ENCODE measurements around the gene ASPG.
A peak's percentile ranks its signal among the peaks of the same experiment; 100 is the strongest.

ASPG gene

DNA sequence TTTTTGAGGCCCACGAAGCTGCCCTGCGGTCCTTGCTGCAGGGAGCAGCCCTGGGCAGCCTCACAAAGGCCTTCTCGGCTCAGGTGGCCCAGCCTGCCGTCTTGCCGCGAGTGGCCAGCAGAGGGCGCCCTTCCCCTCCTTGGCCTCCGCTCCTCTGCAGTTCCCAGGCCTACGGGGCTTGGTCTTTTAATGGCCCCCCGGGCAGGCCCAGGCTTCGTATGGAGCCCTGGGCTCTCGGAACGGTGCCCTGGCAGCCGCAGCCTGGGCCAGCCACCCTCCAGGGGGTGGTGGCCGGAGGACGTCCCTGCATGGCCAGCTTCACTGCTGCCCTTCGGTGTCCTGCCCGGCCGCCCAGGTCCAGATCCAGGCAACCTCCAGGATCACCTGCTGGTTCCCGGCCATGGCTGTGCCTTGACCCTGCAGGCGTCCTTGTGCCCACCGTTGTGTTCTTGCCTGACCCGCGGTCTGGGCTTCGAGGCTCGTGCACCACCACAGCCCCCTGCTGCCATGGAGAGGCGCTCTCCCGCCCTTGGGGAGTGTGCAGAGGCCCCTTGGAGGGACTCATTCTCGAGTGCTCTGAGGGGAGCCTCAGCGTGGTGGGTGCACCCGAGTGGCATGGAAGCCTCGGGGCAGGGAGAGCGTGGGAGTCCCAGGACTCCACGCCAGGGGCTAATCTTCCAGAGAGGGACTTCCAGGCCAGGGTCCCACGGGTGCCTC lies 9.4 kb downstream of the ASPG start:
- peaks cover 18% of the 10 kb centered on the region for H3K4me1 ChIP-seq (ENCODE audit: control insufficient read depth, insufficient read depth, low read length)
- H3K27me3 ChIP-seq (ENCODE audit: control insufficient read depth, insufficient read depth, low read length) = 0 out of 2 replicates have a peak, but pooled peaks cover 3% of the 10 kb centered on the region
- no peak overlapping the region for H3K27ac ChIP-seq (ENCODE audit: low read depth, low read length)
- no peak overlapping the region for H3K4me3 ChIP-seq (ENCODE audit: low read depth, low read length)
- no peaks in the 10 kb centered on the region for H3K36me3 ChIP-seq (ENCODE audit: control insufficient read depth, insufficient read depth, low read length)
- no peak overlapping the region for H3K9ac ChIP-seq (ENCODE audit: low read length)
- no peaks in the 10 kb centered on the region for H3K9me3 ChIP-seq (ENCODE audit: control insufficient read depth, insufficient read depth, low read depth, low read length)

- H3K9me3 ChIP-seq (ENCODE audit: control insufficient read depth, insufficient read depth, low read depth, low read length) = no peaks in the 10 kb centered on the region
- H3K4me1 ChIP-seq (ENCODE audit: control insufficient read depth, insufficient read depth, low read length) = peaks cover 18% of the 10 kb centered on the region
- H3K27me3 ChIP-seq (ENCODE audit: control insufficient read depth, insufficient read depth, low read length) = 0 out of 2 replicates have a peak, but pooled peaks cover 3% of the 10 kb centered on the region
- H3K4me3 ChIP-seq (ENCODE audit: low read depth, low read length) = no peak overlapping the region
- H3K9ac ChIP-seq (ENCODE audit: low read length) = no peak overlapping the region
- no peak overlapping the region for H3K27ac ChIP-seq (ENCODE audit: low read depth, low read length)
- H3K36me3 ChIP-seq (ENCODE audit: control insufficient read depth, insufficient read depth, low read length) = no peaks in the 10 kb centered on the region
Measured at GRCh38 chr14:104095426-104096310, 10.2 kb downstream of the ASPG start.

DNA sequence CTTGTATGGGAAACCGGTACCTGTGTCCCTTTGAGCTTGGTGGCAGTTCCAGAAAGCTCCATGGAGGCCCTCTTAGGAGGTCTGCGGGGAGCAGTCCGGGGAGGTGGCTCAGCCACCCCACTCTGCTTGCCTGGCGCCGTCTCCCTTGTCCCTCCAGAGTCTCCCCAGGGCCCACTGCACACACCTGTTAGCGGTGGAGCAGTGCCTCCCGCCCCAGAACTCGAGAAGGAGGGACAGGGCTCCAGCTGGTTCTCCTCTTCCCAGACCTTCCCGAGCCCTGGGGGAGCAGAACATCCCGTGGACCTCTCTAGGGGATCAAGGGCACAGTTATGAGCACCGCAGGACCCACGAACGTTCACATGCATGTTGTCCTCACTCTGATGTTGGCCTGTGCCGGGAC lies 10.8 kb downstream of the ASPG start:
- Histone ChIP-seq H3K27me3 (ENCODE audit: control insufficient read depth, insufficient read depth, low read length) (0 out of 2 replicates have a peak, but pooled peaks cover 3% of the 10 kb centered on the region), H3K4me1 (ENCODE audit: control insufficient read depth, insufficient read depth, low read length) (peaks cover 14% of the 10 kb centered on the region), H3K4me3 (ENCODE audit: low read depth, low read length) (no peak overlapping the region), H3K36me3 (ENCODE audit: control insufficient read depth, insufficient read depth, low read length) (no peaks in the 10 kb centered on the region), H3K9ac (ENCODE audit: low read length) (no peak overlapping the region), H3K9me3 (ENCODE audit: control insufficient read depth, insufficient read depth, low read depth, low read length) (no peaks in the 10 kb centered on the region), H3K27ac (ENCODE audit: low read depth, low read length) (no peak overlapping the region)

DNA sequence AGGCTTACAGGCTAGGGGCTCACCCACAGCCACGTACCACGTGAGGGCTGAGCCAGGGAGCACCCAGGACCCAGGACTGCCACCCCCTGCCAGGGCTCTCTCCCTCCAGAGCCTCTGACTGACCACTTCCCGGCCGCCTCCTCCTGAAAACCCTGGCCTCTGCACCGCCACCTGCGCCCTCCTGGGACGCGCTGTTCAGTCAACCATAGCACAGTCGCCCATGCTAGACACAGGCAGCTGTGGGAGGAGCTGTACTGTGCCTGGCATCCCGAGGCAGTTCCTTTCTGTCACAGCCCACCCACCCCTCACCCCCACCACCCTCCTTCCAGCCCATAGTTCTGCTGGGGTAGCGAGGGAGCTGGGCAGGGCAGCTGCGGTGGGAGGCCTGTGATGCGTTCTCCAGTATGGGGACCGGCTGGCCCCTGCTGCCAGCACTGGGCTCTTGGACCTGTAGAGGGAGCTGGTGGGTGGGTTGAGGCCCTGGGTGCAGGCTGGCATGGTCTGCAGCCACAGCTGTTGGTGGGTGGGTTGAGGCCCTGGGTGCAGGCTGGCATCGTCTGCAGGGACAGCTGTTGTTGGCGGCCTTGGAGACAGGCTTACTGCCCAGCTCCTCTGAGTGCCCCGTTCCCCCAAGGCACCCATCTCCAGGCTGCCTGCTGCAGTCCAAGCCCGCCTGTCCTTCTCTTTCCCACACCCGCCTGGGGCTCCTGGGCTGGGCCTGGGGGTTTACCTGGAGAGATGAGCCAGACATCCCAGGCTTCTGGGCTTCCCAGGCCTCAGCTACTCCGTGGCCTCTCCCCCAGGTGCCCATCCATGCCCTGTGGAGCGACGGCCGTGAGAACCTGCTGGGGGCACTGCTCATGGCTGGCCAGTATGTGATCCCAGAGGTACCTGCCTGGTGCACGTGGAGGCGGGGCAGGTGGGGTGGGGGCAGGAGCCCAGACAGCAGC lies 11.5 kb downstream of the ASPG start:
- 0 out of 2 replicates have a peak, but pooled peaks cover 3% of the 10 kb centered on the region for H3K27me3 ChIP-seq (ENCODE audit: control insufficient read depth, insufficient read depth, low read length)

GRCh38 chr14:104098272-104099095 lies 13.0 kb downstream of the ASPG start:
- no peaks in the 10 kb centered on the region for H3K9me3 ChIP-seq (ENCODE audit: control insufficient read depth, insufficient read depth, low read depth, low read length)
- H3K27ac ChIP-seq (ENCODE audit: low read depth, low read length) = no peak overlapping the region
- peaks cover 10% of the 10 kb centered on the region for H3K4me1 ChIP-seq (ENCODE audit: control insufficient read depth, insufficient read depth, low read length)
- no peaks in the 10 kb centered on the region for H3K36me3 ChIP-seq (ENCODE audit: control insufficient read depth, insufficient read depth, low read length)
- no peak overlapping the region for H3K4me3 ChIP-seq (ENCODE audit: low read depth, low read length)
- H3K27me3 ChIP-seq (ENCODE audit: control insufficient read depth, insufficient read depth, low read length) = 0 out of 2 replicates have a peak, but pooled peaks cover 3% of the 10 kb centered on the region
- no peak overlapping the region for H3K9ac ChIP-seq (ENCODE audit: low read length)

More for the DNA sequence above, 11.5 kb downstream of the ASPG start:
- no peaks in the 10 kb centered on the region for H3K9me3 ChIP-seq (ENCODE audit: control insufficient read depth, insufficient read depth, low read depth, low read length)
- no peaks in the 10 kb centered on the region for H3K36me3 ChIP-seq (ENCODE audit: control insufficient read depth, insufficient read depth, low read length)
- peaks cover 10% of the 10 kb centered on the region for H3K4me1 ChIP-seq (ENCODE audit: control insufficient read depth, insufficient read depth, low read length)
- no peak overlapping the region for H3K27ac ChIP-seq (ENCODE audit: low read depth, low read length)
- H3K4me3 ChIP-seq (ENCODE audit: low read depth, low read length) = no peak overlapping the region
- H3K9ac ChIP-seq (ENCODE audit: low read length) = no peak overlapping the region

DNA sequence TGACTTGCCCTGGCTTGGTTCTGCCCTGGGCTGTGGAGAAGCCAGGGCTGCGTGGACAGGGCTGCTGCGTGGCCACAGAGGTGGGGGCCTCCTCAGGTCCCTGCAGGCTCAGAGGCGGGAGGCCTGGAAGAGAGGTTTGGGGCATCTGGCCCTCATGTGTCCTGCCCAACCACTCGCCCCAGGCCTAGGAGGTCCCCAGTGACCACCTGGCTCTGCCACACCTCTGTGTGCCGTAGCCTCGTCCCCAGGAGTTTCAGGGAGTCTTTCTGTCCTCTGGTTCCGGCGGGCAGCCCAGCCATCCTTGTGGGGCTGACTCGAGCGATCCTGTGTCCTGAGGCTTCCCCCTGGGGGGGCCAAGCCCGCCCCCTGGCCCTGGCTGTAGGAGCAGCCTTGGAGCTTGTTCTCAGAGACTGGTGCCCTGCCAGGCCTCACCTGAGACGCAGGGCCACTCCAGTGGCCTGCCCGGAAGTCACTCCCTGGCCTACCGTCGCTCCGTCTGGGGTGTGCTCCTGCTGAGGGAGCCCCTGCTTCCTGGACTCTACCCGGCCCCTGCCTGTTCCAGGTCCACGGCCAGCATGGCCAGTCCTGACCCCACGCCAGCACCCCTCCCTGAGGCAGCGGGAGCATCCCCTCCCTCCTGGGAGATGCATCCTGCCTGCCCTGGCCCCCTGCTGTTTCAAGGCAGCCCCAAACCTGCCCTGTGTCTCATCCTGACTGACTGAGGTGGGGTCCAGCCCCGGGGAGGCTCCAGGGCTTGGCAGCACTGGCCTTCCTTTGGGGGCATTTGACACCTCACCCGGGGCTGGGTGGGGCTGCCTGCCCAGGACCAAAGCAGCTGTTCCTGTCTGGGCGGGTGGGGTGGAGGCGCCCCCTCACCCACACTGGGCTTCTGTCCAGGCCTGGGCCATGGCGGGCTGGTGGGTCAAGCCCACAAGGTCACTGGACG lies 13.9 kb downstream of the ASPG start:
- no peaks in the 10 kb centered on the region for H3K9me3 ChIP-seq (ENCODE audit: control insufficient read depth, insufficient read depth, low read depth, low read length)
- H3K9ac ChIP-seq (ENCODE audit: low read length) = no peak overlapping the region
- no peak overlapping the region for H3K27ac ChIP-seq (ENCODE audit: low read depth, low read length)
- no peak overlapping the region for H3K4me3 ChIP-seq (ENCODE audit: low read depth, low read length)
- 0 out of 2 replicates have a peak, but pooled peaks cover 3% of the 10 kb centered on the region for H3K27me3 ChIP-seq (ENCODE audit: control insufficient read depth, insufficient read depth, low read length)
- H3K36me3 ChIP-seq (ENCODE audit: control insufficient read depth, insufficient read depth, low read length) = no peaks in the 10 kb centered on the region
- peaks cover 5% of the 10 kb centered on the region for H3K4me1 ChIP-seq (ENCODE audit: control insufficient read depth, insufficient read depth, low read length)

DNA sequence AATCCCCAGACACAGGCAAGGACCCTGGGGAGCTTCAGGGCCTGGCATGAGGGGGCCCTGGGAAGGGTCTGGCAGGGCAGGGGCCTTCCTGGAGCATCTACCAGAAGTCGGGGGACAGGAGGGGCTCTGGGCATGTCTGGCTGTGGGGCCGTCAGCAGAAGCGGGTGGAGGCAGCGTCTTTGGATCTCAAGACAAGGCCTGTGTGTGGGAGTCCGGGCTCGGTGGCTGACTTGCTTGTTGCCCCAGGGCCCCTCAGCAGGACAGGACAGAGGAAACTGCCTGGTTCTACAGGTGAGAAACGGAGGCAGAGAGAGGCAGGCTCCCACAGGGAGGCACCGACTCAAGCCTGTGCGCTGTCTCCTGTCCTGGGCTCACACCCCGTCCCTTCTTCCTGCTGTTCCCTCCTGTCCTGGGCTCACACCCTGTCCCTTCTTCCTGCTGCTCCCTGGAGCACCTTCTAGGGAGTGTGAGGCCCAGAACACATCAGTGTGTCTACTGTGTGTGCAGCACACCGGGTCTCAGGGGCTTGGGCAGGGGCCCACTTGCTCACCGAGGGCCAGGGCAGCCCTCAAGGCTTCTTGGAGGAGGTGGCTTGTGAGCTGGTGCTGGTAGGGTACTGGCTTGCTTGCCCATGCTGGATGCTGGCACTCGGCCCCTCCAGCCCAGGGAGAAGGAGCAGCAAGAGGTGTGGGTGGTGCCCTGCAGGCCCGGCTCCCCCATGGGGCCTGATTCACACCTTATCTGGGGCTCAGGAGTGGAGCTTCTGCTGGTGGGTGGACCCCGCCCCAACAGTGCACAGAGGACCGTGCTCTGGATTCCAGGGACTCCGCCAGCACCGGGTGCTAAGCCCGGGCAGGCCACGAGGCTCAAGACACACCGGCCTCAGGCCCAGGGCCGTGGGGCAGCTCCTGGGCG lies 14.9 kb downstream of the ASPG start:
- no peaks in the 10 kb centered on the region for H3K9me3 ChIP-seq (ENCODE audit: control insufficient read depth, insufficient read depth, low read depth, low read length)
- no peaks in the 10 kb centered on the region for H3K4me1 ChIP-seq (ENCODE audit: control insufficient read depth, insufficient read depth, low read length)
- H3K9ac ChIP-seq (ENCODE audit: low read length) = peak overlapping the region; percentile 12
- no peaks in the 10 kb centered on the region for H3K36me3 ChIP-seq (ENCODE audit: control insufficient read depth, insufficient read depth, low read length)
- H3K27me3 ChIP-seq (ENCODE audit: control insufficient read depth, insufficient read depth, low read length) = 0 out of 2 replicates have a peak, but pooled peaks cover 3% of the 10 kb centered on the region
- H3K27ac ChIP-seq (ENCODE audit: low read depth, low read length) = no peak overlapping the region
- no peak overlapping the region for H3K4me3 ChIP-seq (ENCODE audit: low read depth, low read length)

GRCh38 chr14:104101086-104101621 lies 15.7 kb downstream of the ASPG start:
- Histone ChIP-seq H3K27me3 (ENCODE audit: control insufficient read depth, insufficient read depth, low read length) (0 out of 2 replicates have a peak, but pooled peaks cover 3% of the 10 kb centered on the region), H3K9ac (ENCODE audit: low read length) (no peak overlapping the region), H3K27ac (ENCODE audit: low read depth, low read length) (no peak overlapping the region), H3K36me3 (ENCODE audit: control insufficient read depth, insufficient read depth, low read length) (no peaks in the 10 kb centered on the region), H3K4me3 (ENCODE audit: low read depth, low read length) (no peak overlapping the region), H3K9me3 (ENCODE audit: control insufficient read depth, insufficient read depth, low read depth, low read length) (no peaks in the 10 kb centered on the region), H3K4me1 (ENCODE audit: control insufficient read depth, insufficient read depth, low read length) (no peaks in the 10 kb centered on the region)
